Endothelial cell of umbilical vein (primary cell): ENCODE measurements around the gene TTC13. TPM values are rescaled to one million over a fixed set of nuclear protein-coding genes. Genes with fewer than 3 reads are reported as not detected.

Source experiments
- BruUV-seq: library from RNA; stranded (reverse); fragments of 400-500 nt; replicated peaks from 2 replicates; lab custom pipeline; 2021; lab: Mats Ljungman, UMichigan
- CTCF ChIA-PET: fragments of 300-600, 350-600 bp; sonication (Branson Sonifier 250); formaldehyde crosslinking; loops from one replicate; lab custom pipeline; 2021; ENCODE audit warnings: antibody characterized with exemption, inconsistent platforms; lab: Charles Lee
- POLR2A ChIA-PET: fragments of 300-600, 350-600 bp; sonication (Branson Sonifier 250); formaldehyde crosslinking; loops from one replicate; lab custom pipeline; 2021; ENCODE audit warnings: antibody characterized with exemption, inconsistent platforms; lab: Charles Lee
- DNase-seq: peaks from one replicate; pipeline ENCODE4 v3.0.0-alpha.2; 2011; ENCODE audit warnings: low read depth, low spot score
- FAIRE-seq: peaks from 2 replicates; lab custom pipeline; 2011; peaks lifted over from hg19 to GRCh38; lab: Jason Lieb, UNC
- H2AFZ ChIP-seq: 2 replicates; pipeline ENCODE4 v1.6.0; 2012; ENCODE audit warnings: low read depth, low read length, control low read depth, inconsistent platforms
- H3K27ac ChIP-seq: 2 replicates; pipeline ENCODE4 v1.5.1; 2011; ENCODE audit warnings: low read depth, mild to moderate bottlenecking, control low read depth, low read length, moderate library complexity; ENCODE audit not compliant: insufficient read depth
- H3K27me3 ChIP-seq, 2 experiments: 2 replicates each; pipeline versions ENCODE4 v1.6.0 to v1.6.1; 2011; ENCODE audit warnings: low read length in 2 of 2, mixed read lengths in 1 of 2; ENCODE audit not compliant: control insufficient read depth in 2 of 2, insufficient read depth in 2 of 2
- H3K36me3 ChIP-seq, 2 experiments: 2 replicates in 1 of 2; 3 replicates in 1 of 2; pipeline ENCODE4 v1.5.1; 2011; ENCODE audit warnings: low read length in 2 of 2, mild to moderate bottlenecking in 1 of 2, moderate library complexity in 1 of 2; ENCODE audit not compliant: control insufficient read depth in 2 of 2, insufficient read depth in 2 of 2; ENCODE audit errors: extremely low read depth in 1 of 2
- H3K4me1 ChIP-seq: 3 replicates; pipeline ENCODE4 v1.5.1; 2011; ENCODE audit warnings: mild to moderate bottlenecking, low read length; ENCODE audit not compliant: control insufficient read depth, insufficient read depth; ENCODE audit errors: extremely low read depth
- H3K4me2 ChIP-seq: 2 replicates; pipeline ENCODE4 v1.6.1; 2011; ENCODE audit warnings: low read length, control low read depth, mixed read lengths; ENCODE audit not compliant: insufficient read depth
- H3K4me3 ChIP-seq, 3 experiments: fragments of 200-600 bp in 1 of 3; sonication (generic), shearing (Covaris generic) in 1 of 3; replicated peaks in 1 of 3; 2 replicates each; pipeline ENCODE4 v1.5.1; 2011 to 2016; ENCODE audit warnings: control low read depth in 3 of 3, low read length in 3 of 3, mild to moderate bottlenecking in 2 of 3, inconsistent platforms in 1 of 3, low read depth in 1 of 3, moderate library complexity in 1 of 3; ENCODE audit not compliant: insufficient read depth in 1 of 3
- H3K79me2 ChIP-seq: 2 replicates; pipeline ENCODE4 v1.6.0; 2012; ENCODE audit warnings: low read length, inconsistent platforms; ENCODE audit not compliant: control insufficient read depth, insufficient read depth
- H3K9ac ChIP-seq: replicated peaks from 2 replicates; pipeline ENCODE3; 2011; ENCODE audit warnings: low read length, control low read depth; ENCODE audit not compliant: insufficient read depth; ENCODE audit errors: extremely low read depth
- H3K9me1 ChIP-seq: replicated peaks from 3 replicates; pipeline ENCODE4 v1.6.0; 2011; ENCODE audit warnings: mild to moderate bottlenecking, low read length; ENCODE audit not compliant: control insufficient read depth, insufficient read depth; ENCODE audit errors: extremely low read depth
- H3K9me3 ChIP-seq: replicated peaks from 2 replicates; pipeline ENCODE4 v1.5.1; 2012; ENCODE audit warnings: low read length, inconsistent platforms; ENCODE audit not compliant: control insufficient read depth, insufficient read depth
- H4K20me1 ChIP-seq: replicated peaks from 2 replicates; pipeline ENCODE3; 2011; ENCODE audit warnings: mild to moderate bottlenecking, low read length; ENCODE audit not compliant: control insufficient read depth, insufficient read depth; ENCODE audit errors: extremely low read depth
- EZH2 ChIP-seq: IDR thresholded peaks from 2 replicates; pipeline ENCODE4 v1.6.1; 2012; ENCODE audit warnings: borderline replicate concordance, low read depth, mild to moderate bottlenecking, moderate library complexity, low read length, inconsistent platforms; ENCODE audit not compliant: severe bottlenecking
- FOS ChIP-seq: IDR thresholded peaks from 2 replicates; pipeline ENCODE4 v1.6.1; 2011; ENCODE audit warnings: mild to moderate bottlenecking, low read length, moderate library complexity, borderline replicate concordance; ENCODE audit not compliant: insufficient read depth
- GATA2 ChIP-seq: IDR thresholded peaks from 2 replicates; pipeline ENCODE4 v1.7.0; 2011; ENCODE audit warnings: low read depth, mild to moderate bottlenecking, moderate library complexity, mixed read lengths, low read length; ENCODE audit not compliant: insufficient read length, insufficient read depth
- JUN ChIP-seq: IDR thresholded peaks from 2 replicates; pipeline ENCODE4 v1.6.1; 2011; ENCODE audit warnings: borderline replicate concordance, low read depth; ENCODE audit not compliant: insufficient read length, insufficient read depth
- MYC ChIP-seq: IDR thresholded peaks from one replicate; pipeline ENCODE4 v1.6.1; 2011; ENCODE audit warnings: mild to moderate bottlenecking, low read depth, low read length
- POLR2A ChIP-seq: IDR thresholded peaks from 2 replicates; pipeline ENCODE4 v1.6.1; 2012; ENCODE audit warnings: low read depth, mild to moderate bottlenecking, control low read depth, low read length
- POLR2AphosphoS5 ChIP-seq: IDR thresholded peaks from 2 replicates; pipeline ENCODE4 v1.6.1; 2012; ENCODE audit warnings: low read depth, mild to moderate bottlenecking, control low read depth, low read length, moderate library complexity; ENCODE audit not compliant: insufficient read depth
- dilution Hi-C: fragments of 300-500 bp; cut with MboI; formaldehyde crosslinking; loops from one replicate; pipeline ENCODE4 v1.15.0; 2019; ENCODE audit warnings: low sequenced_read_pairs; ENCODE audit not compliant: extremely low pct_ligation_motif_present
- intact Hi-C: fragments of 100-400 bp; cut with micrococcal nuclease; formaldehyde crosslinking; loops from one replicate; pipeline ENCODE4 v1.10.0; 2022
- polyA plus RNA-seq, 4 experiments: library from polyadenylated mRNA; depleted of rRNA in 3 of 4; stranded (reverse) in 3 of 4; unstranded in 1 of 4; fragments of >200 nt; gene quantifications; 2 replicates each; pipeline versions ENCODE4 v1.2.1 to v1.2.3, GENCODE V29; 2011 to 2012; ENCODE audit warnings: missing spikeins in 1 of 4
- total RNA-seq: library from RNA; stranded (reverse); gene quantifications from 2 replicates; pipeline ENCODE4 v1.2.3, GENCODE V29; 2021
- TF ChIP-seq, protein P1 (sequence below): IDR thresholded peaks from 2 replicates; pipeline ENCODE4 v1.6.1; 2011; ENCODE audit not compliant: insufficient read depth, insufficient read length
- TF ChIP-seq, protein P2 (sequence below), 2 donors: IDR thresholded peaks; 1 replicate in 1 of 2; 2 replicates in 1 of 2; pipeline ENCODE4 v1.5.1; 2011; ENCODE audit warnings: low read length in 2 of 2, mild to moderate bottlenecking in 2 of 2, moderate library complexity in 2 of 2, control low read depth in 1 of 2, inconsistent platforms in 1 of 2, low read depth in 1 of 2; ENCODE audit not compliant: insufficient read depth in 1 of 2; ENCODE audit errors: extremely low read depth in 1 of 2

Gene TTC13
- total and polyA plus RNA-seq, 2 donors (not counting 3 experiments of a cell fraction or from before 2014, with no cell fraction given) = 8.8 to 23.9 TPM

DNA sequence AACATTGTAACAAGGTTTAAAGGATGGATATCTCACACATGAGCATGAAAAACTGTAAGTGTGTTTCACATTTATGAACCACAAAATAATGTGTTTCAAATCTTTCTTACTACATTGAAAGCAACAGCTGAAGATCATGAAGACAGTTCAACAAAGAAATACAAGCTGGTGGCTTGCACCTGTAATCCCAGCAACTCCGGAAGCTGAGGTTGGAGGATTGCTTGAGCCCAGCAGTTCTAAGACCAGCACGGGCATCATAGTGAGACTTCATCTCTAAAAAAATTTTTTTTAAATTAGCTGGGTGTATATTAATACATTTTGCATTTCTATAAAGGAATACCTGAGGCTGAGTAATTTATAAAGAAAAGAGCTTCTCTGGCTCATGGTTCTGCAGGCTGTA lies 83.2 kb downstream of the TTC13 start:
- Histone ChIP-seq H3K27me3 (peaks cover 4% of the 10 kb centered on the region in 2 experiments), H3K9me1 (no peaks in the 10 kb centered on the region), H3K4me1 (no peaks in the 10 kb centered on the region), H3K4me2 (no peak overlapping the region), H3K9me3 (no peaks in the 10 kb centered on the region), H3K27ac (no peak overlapping the region), H3K36me3 (no peaks in the 10 kb centered on the region), H3K79me2 (no peaks in the 10 kb centered on the region), H3K4me3 (no peak overlapping the region), H3K9ac (no peak overlapping the region), H2AFZ (no peak overlapping the region), H4K20me1 (no peaks in the 10 kb centered on the region)
- BruUV-seq = no TSS peak
- ChIA-PET CTCF (interaction anchor here (0.8 kb wide), 1 partner anchor 97 kb away, joined by 3 read pairs; no protein-coding TSS in a partner anchor), POLR2A (no interaction called here)
- dilution Hi-C loops = no loop called here
- no peak for TF ChIP-seq JUN
- no peak for TF ChIP-seq POLR2A
- TF ChIP-seq, protein P1, sequence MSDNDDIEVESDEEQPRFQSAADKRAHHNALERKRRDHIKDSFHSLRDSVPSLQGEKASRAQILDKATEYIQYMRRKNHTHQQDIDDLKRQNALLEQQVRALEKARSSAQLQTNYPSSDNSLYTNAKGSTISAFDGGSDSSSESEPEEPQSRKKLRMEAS = no peak
- TF ChIP-seq GATA2 = no peak
- no peak for TF ChIP-seq POLR2AphosphoS5
- no peak for TF ChIP-seq FOS
- TF ChIP-seq MYC = no peak
- no peak for TF ChIP-seq EZH2
- TF ChIP-seq, protein P2, sequence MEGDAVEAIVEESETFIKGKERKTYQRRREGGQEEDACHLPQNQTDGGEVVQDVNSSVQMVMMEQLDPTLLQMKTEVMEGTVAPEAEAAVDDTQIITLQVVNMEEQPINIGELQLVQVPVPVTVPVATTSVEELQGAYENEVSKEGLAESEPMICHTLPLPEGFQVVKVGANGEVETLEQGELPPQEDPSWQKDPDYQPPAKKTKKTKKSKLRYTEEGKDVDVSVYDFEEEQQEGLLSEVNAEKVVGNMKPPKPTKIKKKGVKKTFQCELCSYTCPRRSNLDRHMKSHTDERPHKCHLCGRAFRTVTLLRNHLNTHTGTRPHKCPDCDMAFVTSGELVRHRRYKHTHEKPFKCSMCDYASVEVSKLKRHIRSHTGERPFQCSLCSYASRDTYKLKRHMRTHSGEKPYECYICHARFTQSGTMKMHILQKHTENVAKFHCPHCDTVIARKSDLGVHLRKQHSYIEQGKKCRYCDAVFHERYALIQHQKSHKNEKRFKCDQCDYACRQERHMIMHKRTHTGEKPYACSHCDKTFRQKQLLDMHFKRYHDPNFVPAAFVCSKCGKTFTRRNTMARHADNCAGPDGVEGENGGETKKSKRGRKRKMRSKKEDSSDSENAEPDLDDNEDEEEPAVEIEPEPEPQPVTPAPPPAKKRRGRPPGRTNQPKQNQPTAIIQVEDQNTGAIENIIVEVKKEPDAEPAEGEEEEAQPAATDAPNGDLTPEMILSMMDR (IDR thresholded peaks at IDR 0.05; ENCODE audit: extremely low read depth in 1 of 2, insufficient read depth in 1 of 2, low read depth in 1 of 2, low read length in 2 of 2) = no peak
- no peak for DNase-seq
- intact Hi-C loops = no loop called here
- FAIRE-seq = no peak
